NCI-H1417 treated with DMSO at 0.1 percent for 48 hours (cell line): ENCODE data around the gene GABRR3.

ENCODE experiments used
- DNase-seq: peaks from one replicate; lab custom pipeline; 2025; lab: John Stamatoyannopoulos, UW

The GABRR3 gene

DNA sequence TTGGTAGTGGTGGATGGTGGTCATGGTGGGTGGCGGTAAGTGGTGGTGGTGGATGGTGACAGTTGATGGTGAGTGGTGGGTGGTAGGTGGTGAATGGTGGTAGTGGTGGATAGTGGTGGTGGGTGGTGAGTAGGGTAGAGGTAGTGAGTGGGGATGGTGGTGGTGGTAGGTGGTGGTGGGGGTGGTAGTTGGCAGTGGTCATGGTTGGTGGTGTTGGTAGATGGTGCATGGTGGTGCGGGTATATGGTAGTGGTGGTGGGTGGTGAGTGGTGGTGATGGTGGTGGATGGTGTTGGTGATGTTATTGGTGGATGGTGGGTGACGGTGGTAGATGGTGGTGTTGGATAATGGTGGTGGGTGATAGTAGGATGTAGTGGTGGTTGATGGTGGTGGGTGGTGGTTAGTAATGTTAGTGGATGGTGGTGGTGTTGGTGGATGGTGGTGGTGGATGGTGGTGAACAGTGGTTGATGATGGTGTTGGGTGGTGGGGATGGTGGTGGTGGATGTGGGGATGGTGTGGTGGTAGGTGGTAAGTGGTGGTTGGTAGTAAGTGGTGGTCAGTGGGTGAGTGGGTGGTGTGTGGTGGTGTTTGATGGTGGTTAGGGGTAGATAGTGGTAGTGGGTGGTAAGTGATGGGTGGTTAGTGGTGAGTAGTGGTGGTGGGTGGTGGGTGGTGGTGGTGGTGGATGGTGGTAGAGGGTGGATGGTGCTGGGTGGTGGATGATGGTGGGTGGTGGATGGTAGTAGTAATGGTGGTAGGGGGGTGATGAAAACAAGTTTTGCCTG, 46.1 kb downstream of the GABRR3 start:
- no peak for DNase-seq

DNA sequence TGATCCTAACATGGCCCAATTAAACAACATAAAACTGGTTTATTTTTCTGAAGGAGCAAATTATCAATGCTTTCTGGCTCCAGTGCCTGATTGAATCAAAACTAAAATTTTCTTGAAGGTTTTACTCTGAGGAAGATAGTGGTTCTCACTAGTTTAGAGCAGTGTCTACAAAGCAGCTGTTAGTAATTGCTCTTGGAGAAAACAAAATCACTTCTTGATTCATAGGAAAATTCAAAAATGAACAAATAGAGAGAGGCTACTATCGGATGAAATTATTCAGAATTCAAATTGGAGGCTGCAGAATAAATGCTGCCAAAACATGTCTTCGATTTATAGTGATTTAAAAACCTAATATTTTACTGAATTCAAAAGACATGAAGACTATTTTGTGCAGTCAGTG, 47.8 kb downstream of the GABRR3 start:
- DNase-seq = no peak

DNA sequence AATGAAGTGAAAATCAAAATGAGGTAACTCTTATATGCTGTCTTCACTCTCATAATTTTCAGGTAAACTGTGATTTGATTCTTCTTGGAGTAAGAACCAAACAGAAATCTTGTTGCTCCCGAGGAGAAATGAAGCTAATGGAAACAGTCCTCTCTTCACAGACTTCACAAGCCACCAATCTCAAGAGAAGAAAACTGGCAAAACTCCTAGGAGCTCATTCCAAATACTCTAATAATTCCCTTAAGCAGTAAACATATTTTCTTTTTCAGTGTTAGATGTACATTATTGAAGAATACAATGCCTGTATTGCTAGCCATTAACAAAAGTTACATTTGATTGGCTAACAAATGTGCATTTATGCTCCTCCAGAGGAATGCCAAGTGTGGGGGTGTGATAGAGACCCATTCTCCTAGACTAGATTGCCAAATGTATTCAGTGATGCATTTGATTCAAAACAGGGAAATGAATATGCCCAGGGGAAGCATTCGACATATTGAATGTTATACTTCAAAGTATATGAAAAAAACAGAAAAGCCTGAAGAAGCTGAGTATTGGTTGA, 51.1 kb downstream of the GABRR3 start:
- DNase-seq = no peak

DNA sequence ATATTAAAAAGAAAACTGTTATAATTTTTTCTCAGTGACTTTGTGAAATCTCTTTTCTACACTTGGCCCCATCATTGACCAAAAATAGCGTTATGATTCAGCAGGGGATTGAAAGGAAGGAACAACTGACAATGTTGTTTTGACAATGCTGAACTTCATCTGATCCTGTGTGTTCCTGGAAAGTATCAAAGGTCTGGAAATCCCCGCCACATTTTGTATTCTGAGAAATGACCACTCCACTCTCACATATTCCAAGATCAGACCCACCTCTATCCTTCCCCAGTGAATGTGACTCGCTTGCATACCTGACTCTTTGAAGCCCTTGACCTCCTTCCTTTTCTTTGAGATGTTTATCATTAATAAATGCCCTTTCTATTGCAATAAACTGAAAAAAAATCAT, 53.2 kb downstream of the GABRR3 start:
- DNase-seq = no peak

DNA sequence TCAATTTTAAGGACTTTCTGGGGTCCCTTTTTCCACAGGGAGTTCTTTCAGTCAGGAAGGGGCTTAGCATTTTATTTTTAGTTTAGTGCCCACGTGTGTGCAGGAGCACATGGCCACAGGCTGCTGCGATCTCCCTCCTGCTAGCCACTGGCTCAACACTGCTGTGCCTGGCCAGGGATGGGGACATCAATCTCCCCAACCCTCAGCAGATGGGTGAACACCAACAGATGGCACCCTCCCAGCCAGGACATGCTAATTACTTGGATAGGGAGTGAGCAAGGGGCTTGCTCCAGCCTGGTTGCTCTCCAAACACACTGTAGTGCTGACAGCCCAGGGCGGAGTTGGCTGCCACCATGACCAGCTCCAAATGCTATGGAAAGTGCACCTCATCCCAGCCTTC, 55.5 kb downstream of the GABRR3 start:
- DNase-seq = no peak

DNA sequence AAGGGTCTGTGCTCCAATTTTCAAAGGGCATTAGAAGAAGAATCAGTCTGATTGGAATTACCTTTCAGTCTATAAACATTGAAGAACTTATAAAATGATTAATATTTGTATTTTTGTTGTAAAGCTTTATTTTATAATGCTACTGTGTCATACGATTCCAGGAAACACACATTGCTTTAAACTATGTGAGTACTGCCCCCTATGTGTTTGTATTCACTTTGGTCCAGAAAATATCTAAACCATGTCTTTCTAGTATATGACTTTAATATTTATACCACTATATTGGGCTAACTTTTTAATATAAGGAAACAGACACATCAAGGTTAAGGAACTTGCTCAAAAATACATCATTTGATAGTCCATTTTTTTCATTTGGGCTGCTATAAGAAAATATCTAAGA, 59.6 kb downstream of the GABRR3 start:
- DNase-seq = no peak

DNA sequence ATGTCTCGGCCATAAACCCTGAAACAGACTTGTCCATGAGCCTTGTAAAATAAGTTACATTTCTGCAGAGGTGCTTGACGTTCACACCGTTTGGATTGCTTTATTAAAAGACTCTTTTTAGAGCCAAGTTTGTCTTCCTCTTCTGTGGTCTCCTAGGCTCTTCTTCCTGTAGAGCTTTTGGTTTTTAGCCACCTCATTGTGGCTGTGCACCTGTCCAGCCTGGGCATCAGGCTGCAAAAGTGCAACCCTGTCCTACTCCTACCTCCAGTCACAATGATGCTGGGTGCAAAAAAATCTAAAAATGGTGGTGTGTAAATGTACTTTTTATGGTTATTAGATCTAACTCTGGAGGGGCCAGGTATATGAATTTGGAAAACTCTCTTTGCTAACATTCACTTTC, 60.1 kb downstream of the GABRR3 start:
- no peak for DNase-seq

DNA sequence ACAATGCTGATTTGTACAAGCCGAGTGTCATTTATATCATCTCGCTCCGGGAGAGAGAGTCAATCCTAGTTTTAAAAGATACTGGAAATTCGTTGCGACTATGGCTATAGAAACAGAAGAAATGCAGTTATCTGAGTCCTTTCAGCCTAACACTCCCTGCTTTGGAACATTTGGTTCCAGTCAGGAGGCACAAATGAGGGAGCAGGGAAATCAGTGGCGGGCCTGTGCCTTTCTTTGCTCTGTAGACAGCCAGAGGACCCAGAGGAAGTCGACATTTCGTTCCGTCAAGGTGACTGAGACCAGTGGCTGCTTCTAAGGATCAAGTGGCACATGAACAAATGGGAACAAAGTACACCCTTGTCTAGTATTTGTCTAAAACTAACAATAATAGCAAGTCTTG, 62.1 kb downstream of the GABRR3 start:
- DNase-seq = no peak

DNA sequence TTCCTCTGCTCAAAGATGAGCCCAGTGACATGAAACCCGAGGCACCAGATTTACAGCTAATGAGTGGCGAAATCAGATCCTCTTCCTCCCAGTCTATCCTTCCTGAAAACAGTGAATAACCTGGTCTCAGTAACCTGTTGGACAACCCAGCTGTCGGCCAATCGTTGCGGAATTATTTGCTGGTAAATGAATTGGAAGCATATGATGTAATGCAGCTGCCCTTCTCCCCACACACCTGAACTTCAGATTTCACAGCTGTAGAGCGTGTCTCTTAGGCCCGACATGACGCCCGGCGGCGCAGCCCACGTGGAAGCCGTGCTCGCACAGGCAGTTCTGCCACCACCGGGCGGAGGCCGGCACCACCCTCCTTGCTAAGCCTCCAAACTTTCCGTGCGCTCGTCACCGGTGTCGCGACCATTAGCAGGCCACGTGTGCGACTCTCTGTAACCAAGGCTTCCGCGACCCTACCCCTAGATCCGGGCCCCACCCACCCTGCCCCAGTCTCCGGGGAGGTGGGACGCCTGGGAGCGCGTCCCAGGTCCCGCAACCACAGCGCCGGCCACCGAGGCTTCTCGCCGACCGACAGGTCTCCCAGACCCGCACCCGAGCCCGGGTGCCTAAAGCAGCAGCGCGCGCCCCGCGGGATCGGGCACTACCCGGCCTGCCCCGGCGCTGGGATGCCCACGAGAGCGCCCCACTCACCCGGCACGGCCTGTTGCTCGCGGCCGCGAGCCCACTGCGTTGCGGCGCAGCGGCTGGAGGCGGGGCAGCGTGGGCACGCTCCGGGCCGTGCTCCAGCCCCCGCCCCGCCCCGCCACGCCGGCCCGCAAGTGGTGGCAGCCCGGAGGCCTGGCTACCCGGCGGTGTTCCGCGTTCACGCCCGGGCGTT, 63.2 kb downstream of the GABRR3 start, which contains the start of gene RIOX2:
Gene RIOX2 (minus strand): TSS at position 753 of the 889 bp plus-strand sequence. CDS start 4,838 bp downstream, outside the sequence.
- no peak for DNase-seq

DNA sequence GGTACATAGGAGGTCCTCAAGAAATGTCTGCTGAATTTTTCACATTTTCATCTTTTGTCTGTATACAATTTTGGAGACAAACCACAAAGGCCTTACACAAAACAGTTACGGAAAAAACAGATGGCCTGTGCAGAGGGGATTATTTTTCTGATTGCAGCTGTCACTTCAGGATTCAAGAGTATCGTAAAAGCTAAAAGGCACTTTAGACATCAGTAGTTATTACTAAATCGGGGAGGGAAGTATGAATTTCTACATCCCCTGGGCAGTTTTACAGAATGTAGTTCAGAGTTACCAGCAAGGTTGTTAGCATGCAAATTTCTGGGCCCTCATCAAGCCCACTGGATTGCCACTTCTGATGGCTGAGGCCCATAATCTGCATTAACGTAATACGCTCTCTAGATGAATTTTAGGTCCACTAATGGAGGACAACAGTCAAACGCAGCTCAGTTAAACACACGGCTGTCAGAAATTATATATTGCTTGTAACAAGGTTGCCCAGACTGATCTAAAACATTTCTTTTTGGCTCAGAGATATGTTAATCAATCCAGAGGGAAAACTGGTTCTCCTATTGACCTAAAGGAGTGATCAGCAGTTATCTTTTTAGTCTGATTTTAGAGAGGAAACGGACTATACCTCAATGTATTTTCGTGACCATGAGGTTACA, 64.0 kb downstream of the GABRR3 start:
- DNase-seq = no peak

DNA sequence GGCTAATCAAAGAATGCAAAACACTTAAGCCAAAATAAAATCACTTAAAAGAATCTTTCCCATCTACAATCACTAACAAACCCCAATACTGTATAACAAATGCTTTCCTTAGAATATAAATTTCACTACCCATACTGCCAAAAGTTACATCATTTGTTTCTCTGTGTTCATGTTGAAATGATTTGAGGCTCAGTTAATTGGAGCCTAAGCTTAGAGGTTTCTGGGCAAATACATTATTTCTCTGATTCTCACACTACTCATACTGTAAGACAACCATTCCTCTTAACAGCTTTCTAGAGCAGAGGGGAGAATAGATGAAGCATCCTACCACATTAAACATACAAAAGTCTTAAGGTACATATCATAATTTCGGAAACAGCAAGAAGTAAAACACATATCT, 65.0 kb downstream of the GABRR3 start:
- no peak for DNase-seq

DNA sequence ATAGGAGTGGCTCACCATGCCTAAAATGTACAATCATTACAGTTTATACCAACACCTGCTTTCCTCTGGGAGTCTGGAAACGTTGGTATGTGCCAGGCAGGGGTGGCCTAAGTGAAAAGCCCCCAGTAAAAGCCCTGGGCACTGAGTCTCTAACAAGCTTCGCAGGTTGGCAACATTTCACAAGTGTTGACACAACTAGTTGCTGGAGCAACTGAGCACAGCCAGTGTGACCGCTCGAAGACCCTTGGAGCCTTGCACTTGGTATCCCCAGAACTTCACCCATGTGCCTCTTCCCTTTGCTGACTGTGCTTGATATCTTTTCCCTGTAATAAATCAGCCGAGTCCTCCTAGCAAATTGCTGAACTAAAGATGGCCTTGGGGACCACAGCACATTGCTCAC, 65.6 kb downstream of the GABRR3 start:
- no peak for DNase-seq

DNA sequence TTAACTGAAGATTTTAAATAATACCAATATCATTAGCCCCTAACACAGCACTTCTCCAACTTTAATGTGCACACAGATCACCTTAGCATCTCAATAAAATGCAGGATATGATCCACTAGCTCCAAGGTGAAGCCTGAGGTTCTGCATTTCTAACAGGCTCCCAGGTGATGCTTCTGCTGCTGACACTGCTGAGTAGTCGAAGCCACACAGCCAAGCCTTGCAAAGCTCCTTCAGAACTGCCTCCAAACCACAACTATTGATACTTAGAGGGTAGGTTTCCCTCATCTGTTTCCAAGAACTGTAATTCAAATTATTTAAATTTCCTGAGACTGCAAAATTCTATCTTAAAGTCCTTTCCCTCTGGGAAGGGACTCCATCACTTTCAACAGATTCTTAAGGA, 66.7 kb downstream of the GABRR3 start:
- DNase-seq = no peak

DNA sequence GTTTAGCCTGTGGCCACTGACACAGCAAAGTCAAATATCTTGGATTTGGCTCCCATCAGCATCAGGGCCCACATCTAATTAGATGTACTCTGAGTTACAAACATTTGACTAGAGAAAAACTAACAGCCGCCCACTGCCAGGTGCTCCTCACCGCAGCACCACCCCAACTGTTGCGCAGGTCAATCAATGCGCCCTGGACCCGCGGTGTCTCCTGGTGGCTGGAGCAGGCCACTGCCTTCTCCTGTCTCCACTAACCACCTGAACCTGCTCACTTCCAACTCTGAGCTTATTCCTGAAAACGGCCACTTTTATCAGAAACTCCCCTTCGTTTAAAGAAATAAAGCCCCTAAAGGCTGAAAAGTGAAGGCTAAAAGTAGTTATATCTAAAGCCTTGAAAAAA, 67.1 kb downstream of the GABRR3 start:
- DNase-seq = no peak

DNA sequence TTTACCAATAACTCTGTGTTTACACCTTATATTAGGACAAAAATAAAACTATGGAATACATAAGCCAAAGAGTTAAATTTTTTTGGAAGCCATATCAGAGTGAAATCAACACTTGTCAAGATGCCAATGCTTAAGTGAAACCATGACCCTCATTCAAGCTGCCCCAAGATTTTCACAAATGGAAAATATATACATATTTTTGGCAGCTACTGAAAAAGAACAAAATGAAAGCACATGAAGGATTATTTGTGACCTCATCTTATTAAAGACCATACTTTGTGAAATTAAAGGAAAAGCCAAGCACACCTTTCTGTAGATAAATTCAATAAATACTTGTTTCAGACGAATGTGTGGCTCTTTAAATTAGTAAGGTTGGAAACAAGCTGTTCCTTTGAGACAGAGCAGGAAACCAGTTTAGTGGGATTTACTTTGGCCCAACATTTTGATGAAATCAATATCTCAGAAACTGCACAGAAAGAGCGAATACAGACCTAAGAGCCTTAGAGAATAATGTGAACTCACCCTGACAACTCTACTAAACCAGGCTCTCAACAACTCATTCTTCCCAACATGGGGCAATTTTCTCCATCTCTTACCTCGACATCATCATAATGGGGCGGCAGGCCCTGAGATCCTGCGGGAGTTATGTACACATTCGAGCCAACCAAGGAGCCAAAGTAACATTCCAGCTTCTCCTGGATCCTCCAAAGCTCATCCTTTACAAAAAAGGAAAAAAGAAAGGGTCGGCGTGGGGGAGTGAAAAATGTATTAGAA, 73.9 kb downstream of the GABRR3 start:
- no peak for DNase-seq

DNA sequence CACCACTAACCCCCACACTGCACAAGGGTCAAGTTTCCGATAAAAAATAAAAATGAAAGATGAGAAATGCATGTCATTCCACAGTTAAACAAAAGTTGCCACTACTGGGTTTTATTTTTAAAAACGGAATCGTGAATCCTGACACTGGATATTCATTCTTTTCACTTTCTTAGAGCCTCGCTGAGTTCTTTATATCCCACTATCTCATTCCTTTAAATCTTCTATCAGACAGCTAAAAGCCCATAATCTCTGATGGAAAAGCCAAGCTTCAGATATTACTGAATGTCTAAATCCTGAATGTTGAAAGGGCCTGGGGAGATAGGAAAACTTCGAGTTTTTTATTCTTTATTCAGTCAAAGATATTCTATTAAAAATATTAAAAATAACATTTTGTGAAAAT, 74.6 kb downstream of the GABRR3 start:
- DNase-seq = no peak

DNA sequence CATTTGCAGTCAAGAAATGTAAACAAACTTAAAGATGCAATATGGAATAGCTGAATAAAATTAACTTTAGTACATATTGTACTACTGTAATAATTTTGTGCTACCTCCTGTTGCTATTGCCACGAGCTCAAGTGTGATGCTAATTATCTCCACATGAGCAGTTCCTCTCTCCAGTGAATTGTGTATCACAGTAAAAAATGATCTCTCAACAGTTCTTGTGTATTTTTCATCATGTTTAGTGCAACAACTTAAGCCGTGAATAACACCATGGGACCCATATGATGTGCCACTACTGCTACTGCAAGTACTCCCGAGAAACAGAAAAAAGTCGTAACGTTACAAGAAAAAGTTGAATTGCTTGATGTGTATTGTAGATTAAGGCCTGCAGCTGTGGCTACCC, 75.2 kb downstream of the GABRR3 start:
- DNase-seq = no peak

DNA sequence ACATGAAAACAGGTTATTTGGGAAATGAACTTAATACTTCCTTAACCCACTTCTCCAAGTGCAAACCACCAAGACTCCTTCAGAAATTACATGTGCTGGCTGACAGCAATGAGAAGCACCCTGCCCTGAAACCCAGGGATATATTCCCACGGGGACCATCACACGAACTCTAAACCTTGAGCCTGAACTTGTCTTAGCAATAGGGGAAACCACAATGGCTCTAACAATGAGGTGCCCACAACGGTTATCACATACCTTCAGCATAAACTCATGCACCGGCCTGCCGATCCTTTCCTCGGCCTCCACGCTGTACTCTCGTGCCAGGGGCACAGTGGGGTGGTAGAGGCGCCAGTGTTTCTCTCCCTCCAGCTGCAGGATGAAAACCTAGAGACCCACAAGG, 76.3 kb downstream of the GABRR3 start:
- no peak for DNase-seq

DNA sequence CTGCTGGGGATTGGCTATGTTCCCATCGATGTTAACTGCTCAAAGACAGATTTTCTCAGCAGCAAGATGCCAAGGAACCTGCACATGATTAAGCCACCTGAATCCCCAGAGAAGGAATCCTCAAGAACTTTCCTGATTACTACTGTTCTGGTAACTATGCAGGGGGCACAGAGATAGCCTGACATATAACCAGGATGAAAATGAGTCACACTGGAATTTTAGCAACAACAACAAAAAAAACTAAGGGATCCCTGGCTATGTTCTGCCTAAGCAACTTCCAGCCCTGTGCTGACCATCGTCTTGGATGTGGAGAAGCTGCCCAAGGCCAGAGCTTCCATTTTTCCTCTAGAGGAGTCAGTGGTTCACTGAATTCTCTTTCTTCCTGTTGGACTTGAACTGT, 76.7 kb downstream of the GABRR3 start:
- DNase-seq = no peak

DNA sequence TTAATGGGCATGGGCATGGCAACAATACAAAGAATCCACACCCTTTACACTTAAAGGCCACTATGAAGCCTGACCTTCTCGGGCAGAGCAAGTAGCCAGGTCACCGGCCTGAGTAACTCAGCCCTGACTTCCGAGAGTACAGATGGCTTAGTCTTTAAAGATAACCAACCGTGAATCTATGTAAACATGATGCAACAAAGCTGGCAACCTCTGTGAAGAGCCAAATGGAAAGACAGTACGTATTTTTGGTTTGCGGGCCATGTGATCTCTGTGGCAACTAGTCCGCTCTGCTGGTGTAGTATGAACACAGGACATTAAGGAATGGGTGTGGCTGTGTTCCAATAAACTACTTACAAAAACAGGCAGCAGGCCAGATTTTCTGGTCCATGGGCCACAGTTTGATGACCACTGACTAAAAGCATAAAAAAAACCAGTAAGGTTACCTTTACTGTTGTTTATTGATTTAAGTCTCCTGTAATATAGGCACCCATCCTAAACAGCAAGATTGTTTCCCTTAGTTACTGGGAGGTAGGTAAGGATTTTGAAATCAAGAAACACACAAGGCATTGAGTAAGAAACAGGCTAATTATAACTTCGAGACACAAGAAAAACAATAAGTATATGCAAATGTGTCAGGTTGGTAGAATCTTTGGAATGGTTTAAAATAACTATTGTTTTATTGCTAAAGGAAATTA, 77.4 kb downstream of the GABRR3 start:
- DNase-seq = no peak

DNA sequence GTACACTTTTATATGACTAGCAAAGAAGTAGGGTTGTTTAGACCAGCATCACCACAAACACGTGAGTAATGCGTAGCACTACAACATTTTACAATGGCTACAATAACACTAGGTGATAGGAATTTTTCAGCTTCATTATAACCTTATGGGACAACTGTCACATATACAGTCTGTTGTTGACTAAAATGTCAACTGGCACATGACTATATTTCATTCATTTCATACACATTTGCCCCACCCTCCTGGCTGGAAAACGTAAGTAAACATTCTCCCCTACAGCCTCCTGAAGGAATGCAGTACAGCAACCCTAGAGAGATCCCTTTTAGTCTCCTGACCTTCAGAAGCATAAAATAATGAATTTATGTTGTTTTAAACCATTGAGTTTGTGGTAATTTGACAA, 79.1 kb downstream of the GABRR3 start:
- no peak for DNase-seq
